Keratinocyte (primary cell): ENCODE data around the gene DBF4. TPM values are rescaled to one million over a fixed set of nuclear protein-coding genes. Genes with fewer than 3 reads are reported as not detected.

ENCODE experiments used
- DNase-seq: peaks from one replicate; pipeline ENCODE4 v3.0.0-alpha.2; 2011; ENCODE audit warnings: low read depth, missing footprints, low spot score
- FAIRE-seq: peaks from 2 replicates; lab custom pipeline; 2011; peaks lifted over from hg19 to GRCh38; lab: Jason Lieb, UNC
- H2AFZ ChIP-seq: 2 replicates; pipeline ENCODE4 v1.6.0; 2012; ENCODE audit warnings: low read length, control low read depth, inconsistent platforms; ENCODE audit not compliant: control insufficient read depth
- H3K27ac ChIP-seq: 2 replicates; pipeline ENCODE4 v1.5.1; 2011; ENCODE audit warnings: low read length; ENCODE audit not compliant: control insufficient read depth, insufficient read depth
- H3K27me3 ChIP-seq: 3 replicates; pipeline ENCODE4 v1.6.0; 2011; ENCODE audit warnings: low read length; ENCODE audit not compliant: control insufficient read depth, insufficient read depth; ENCODE audit errors: extremely low read depth
- H3K36me3 ChIP-seq, 2 experiments: 2 replicates in 1 of 2; 3 replicates in 1 of 2; pipeline ENCODE4 v1.5.1; 2011; ENCODE audit warnings: low read length in 2 of 2, mild to moderate bottlenecking in 1 of 2; ENCODE audit not compliant: control insufficient read depth in 2 of 2, insufficient read depth in 2 of 2; ENCODE audit errors: extremely low read depth in 1 of 2
- H3K4me1 ChIP-seq: 3 replicates; pipeline ENCODE4 v1.5.1; 2011; ENCODE audit warnings: low read length; ENCODE audit not compliant: control insufficient read depth, insufficient read depth; ENCODE audit errors: extremely low read depth
- H3K4me2 ChIP-seq: 3 replicates; pipeline ENCODE4 v1.6.0; 2011; ENCODE audit warnings: low read depth, low read length; ENCODE audit not compliant: control insufficient read depth, insufficient read depth; ENCODE audit errors: extremely low read depth
- H3K4me3 ChIP-seq, 3 experiments: fragments of 200-600 bp in 1 of 3; sonication (generic) in 1 of 3; 2 replicates in 2 of 3; 3 replicates in 1 of 3; pipeline ENCODE4 v1.5.1; 2011 to 2016; ENCODE audit warnings: low read length in 3 of 3, mild to moderate bottlenecking in 3 of 3, control low read depth in 2 of 3, inconsistent platforms in 1 of 3, low read depth in 1 of 3, mixed read lengths in 1 of 3, mixed run types in 1 of 3, moderate library complexity in 1 of 3; ENCODE audit not compliant: control insufficient read depth in 2 of 3, insufficient read depth in 2 of 3; ENCODE audit errors: extremely low read depth in 1 of 3
- H3K79me2 ChIP-seq: 2 replicates; pipeline ENCODE4 v1.6.0; 2012; ENCODE audit warnings: low read length; ENCODE audit not compliant: control insufficient read depth, insufficient read depth
- H3K9ac ChIP-seq: 3 replicates; pipeline ENCODE4 v1.6.0; 2011; ENCODE audit warnings: low read length; ENCODE audit not compliant: control insufficient read depth, insufficient read depth; ENCODE audit errors: extremely low read depth
- H3K9me1 ChIP-seq: 3 replicates; pipeline ENCODE4 v1.6.0; 2011; ENCODE audit warnings: low read length; ENCODE audit not compliant: control insufficient read depth, insufficient read depth; ENCODE audit errors: extremely low read depth
- H3K9me3 ChIP-seq: 2 replicates; pipeline ENCODE4 v1.5.1; 2012; ENCODE audit warnings: low read depth, low read length; ENCODE audit not compliant: control insufficient read depth
- H4K20me1 ChIP-seq: 3 replicates; pipeline ENCODE4 v1.6.0; 2011; ENCODE audit warnings: low read length; ENCODE audit not compliant: control insufficient read depth, insufficient read depth; ENCODE audit errors: extremely low read depth
- CTCF ChIP-seq, 3 experiments: IDR thresholded peaks in 1 of 3; conservative IDR thresholded peaks in 1 of 3; optimal IDR thresholded peaks in 1 of 3; 2 replicates in 2 of 3; 3 replicates in 1 of 3; pipeline versions ENCODE3 to v1.5.1; 2011; ENCODE audit warnings: low read length in 3 of 3, mild to moderate bottlenecking in 3 of 3, moderate library complexity in 2 of 3, control low read depth in 1 of 3, inconsistent platforms in 1 of 3; ENCODE audit not compliant: insufficient read depth in 2 of 3; ENCODE audit errors: extremely low read depth in 1 of 3
- EZH2 ChIP-seq: IDR thresholded peaks from one replicate; pipeline ENCODE4 v1.6.1; 2012; ENCODE audit warnings: inconsistent platforms, mild to moderate bottlenecking, low read length, moderate library complexity
- dilution Hi-C: fragments of 300-500 bp; cut with MboI; formaldehyde crosslinking; loops from one replicate; pipeline ENCODE4 v1.7.0; 2020; ENCODE audit warnings: low sequenced_read_pairs; ENCODE audit not compliant: extremely low pct_ligation_motif_present
- polyA plus RNA-seq, 5 experiments: library from polyadenylated mRNA; depleted of rRNA in 3 of 5; stranded (reverse) in 3 of 5; stranded (forward) in 1 of 5; unstranded in 1 of 5; fragments of >200 nt; gene quantifications; 1 replicate in 1 of 5; 2 replicates in 3 of 5; 3 replicates in 1 of 5; pipeline versions ENCODE4 v1.2.1 to v1.2.3, GENCODE V29; 2011 to 2012; ENCODE audit warnings: missing spikeins in 2 of 5, low read depth in 1 of 5, low replicate concordance in 1 of 5

The DBF4 gene
- polyA plus RNA-seq, 1 donor (not counting 4 experiments of a cell fraction or from before 2014, with no cell fraction given), result 12.5 TPM

- DNase-seq, result no peak
- Histone ChIP-seq H3K36me3 (no peaks in the 10 kb centered on the region), H4K20me1 (no peaks in the 10 kb centered on the region), H3K4me1 (no peaks in the 10 kb centered on the region), H3K9me1 (no peaks in the 10 kb centered on the region), H3K9me3 (no peaks in the 10 kb centered on the region), H3K79me2 (no peaks in the 10 kb centered on the region), H3K4me2 (peak overlapping the region; percentile 82), H2AFZ (no peak overlapping the region), H3K4me3 (no peak overlapping the region), H3K27me3 (peaks cover 14% of the 10 kb centered on the region), H3K9ac (no peak overlapping the region), H3K27ac (no peak overlapping the region)
- dilution Hi-C loops, result no loop called here
- FAIRE-seq, result no peak
- TF ChIP-seq CTCF (optimal IDR thresholded peaks at IDR 0.05 in 1 of 3, IDR thresholded peaks at IDR 0.05 in 1 of 3, conservative IDR thresholded peaks at IDR 0.05 in 1 of 3; ENCODE audit: extremely low read depth in 1 of 3, insufficient read depth in 2 of 3, low read length in 3 of 3) (no peak), EZH2 (peak; percentile 46)
Measured at GRCh38 chr7:87935384-87935706, 59.1 kb downstream of the DBF4 start.

GRCh38 chr7:87941138-87941537, 64.8 kb downstream of the DBF4 start:
- Histone ChIP-seq H3K27me3 (peaks cover 4% of the 10 kb centered on the region), H3K27ac (no peak overlapping the region), H3K9me1 (no peaks in the 10 kb centered on the region), H3K4me3 (no peak overlapping the region), H3K9me3 (no peaks in the 10 kb centered on the region), H3K4me1 (no peaks in the 10 kb centered on the region), H4K20me1 (no peaks in the 10 kb centered on the region), H3K9ac (no peak overlapping the region), H3K79me2 (no peaks in the 10 kb centered on the region), H2AFZ (no peak overlapping the region), H3K36me3 (no peaks in the 10 kb centered on the region), H3K4me2 (no peak overlapping the region)
- dilution Hi-C loops, result no loop called here
- TF ChIP-seq CTCF (optimal IDR thresholded peaks at IDR 0.05 in 1 of 3, IDR thresholded peaks at IDR 0.05 in 1 of 3, conservative IDR thresholded peaks at IDR 0.05 in 1 of 3; ENCODE audit: extremely low read depth in 1 of 3, insufficient read depth in 2 of 3, low read length in 3 of 3) (no peak), EZH2 (no peak)
- FAIRE-seq (no peak), DNase-seq (no peak)
